Body of pancreas (tissue), 4 donors: ENCODE measurements around the gene CETN2.

Experiments
- CTCF ChIP-seq, 7 experiments: fragments of 450-650 bp in 4 of 7; fragments of 200-600 bp in 3 of 7; sonication (generic) in 3 of 7; IDR thresholded peaks; one replicate each; pipeline ENCODE4 v1.5.1; 2016 to 2019; ENCODE audit warnings: antibody characterized with exemption in 7 of 7
- POLR2A ChIP-seq, 3 donors: fragments of 450-650 bp; IDR thresholded peaks; one replicate each; pipeline ENCODE4 v1.6.1; 2016; ENCODE audit warnings: antibody characterized with exemption in 3 of 3, mild to moderate bottlenecking in 2 of 3

DNA sequence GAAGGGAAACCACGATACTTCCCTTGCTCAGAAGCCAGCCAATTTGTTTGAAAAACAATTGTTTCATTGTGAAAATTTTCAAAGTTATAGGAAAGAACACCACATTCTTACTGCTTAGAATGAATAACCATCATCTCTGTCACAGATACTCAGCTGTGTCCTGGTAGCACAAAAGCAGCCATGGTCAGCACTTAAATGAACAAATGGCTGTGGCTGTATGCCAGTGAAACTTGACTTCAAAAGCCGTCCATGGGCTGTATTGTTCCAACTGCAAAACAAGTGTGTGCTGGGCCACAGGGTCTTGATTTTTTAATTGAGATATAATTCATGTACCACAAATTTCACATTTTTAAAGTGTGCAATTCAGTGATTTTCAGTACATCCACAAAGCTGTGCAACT is 19.9 kb upstream of the CETN2 start:
- TF ChIP-seq CTCF (IDR thresholded peaks at IDR 0.05) (no peak), POLR2A (IDR thresholded peaks at IDR 0.05) (no peak)
